Thoracic aorta (tissue), 2 donors: ENCODE data around the gene RMRP. TPM values are rescaled to one million over a fixed set of nuclear protein-coding genes. Genes with fewer than 3 reads are reported as not detected.

Experiments
- ATAC-seq: fragments of 150-250 bp; one replicate; pipeline ENCODE4 v1.8.0; 2017; ENCODE audit warnings: low read depth; ENCODE audit not compliant: insufficient number of reproducible peaks, low FRiP score
- DNase-seq: peaks from one replicate; pipeline ENCODE4 v3.0.0-alpha.2; 2020; ENCODE audit warnings: low spot score
- H3K27ac ChIP-seq, 2 donors: fragments of 200-600 bp; sonication (generic); 1 replicate in 1 of 2; 2 replicates in 1 of 2; pipeline ENCODE4 v1.5.1; 2016; ENCODE audit warnings: mild to moderate bottlenecking in 2 of 2, moderate library complexity in 2 of 2
- H3K27me3 ChIP-seq: fragments of 200-600 bp; sonication (generic); replicated peaks from 2 replicates; pipeline ENCODE4 v1.6.0; 2016; ENCODE audit warnings: mild to moderate bottlenecking; ENCODE audit not compliant: insufficient read depth
- H3K36me3 ChIP-seq: fragments of 200-600 bp; sonication (generic); one replicate; pipeline ENCODE4 v1.5.1; 2016
- H3K4me1 ChIP-seq, 2 donors: fragments of 200-600 bp; sonication (generic); 1 replicate in 1 of 2; 2 replicates in 1 of 2; pipeline versions ENCODE4 v1.5.1 to v1.6.0; 2016; ENCODE audit warnings: low read depth in 2 of 2, mild to moderate bottlenecking in 1 of 2; ENCODE audit not compliant: control insufficient read depth in 1 of 2
- H3K4me3 ChIP-seq: fragments of 200-600 bp; sonication (generic); 2 replicates; pipeline ENCODE4 v1.5.1; 2016; ENCODE audit warnings: mild to moderate bottlenecking
- H3K9me3 ChIP-seq: fragments of 200-600 bp; sonication (generic); 2 replicates; pipeline ENCODE4 v1.5.1; 2016
- CTCF ChIP-seq: fragments of 200-600 bp; sonication (generic); IDR thresholded peaks from one replicate; pipeline ENCODE4 v1.5.1; 2019; ENCODE audit warnings: antibody characterized with exemption
- total RNA-seq, 2 donors: library from RNA; depleted of rRNA; stranded (reverse); fragments of >200 nt; gene quantifications; one replicate each; pipeline versions ENCODE4 v1.1.0 to v1.2.3, GENCODE V29; 2016

The RMRP gene
- total RNA-seq, 2 donors from 2014 or later: 1,550 to 5,543 TPM

- H3K27ac ChIP-seq: peak overlapping the region; percentile 63 to 100
Observed at GRCh38 chr9:35679766-35680330, 22.0 kb upstream of the RMRP start.

GRCh38 chr9:35679091-35679490 lies 21.3 kb upstream of the RMRP start:
- H3K9me3 ChIP-seq: no peaks in the 10 kb centered on the region
- peak overlapping the region; percentile 63 to 100 for H3K27ac ChIP-seq
- no peak for TF ChIP-seq CTCF
- no peak for ATAC-seq
- peaks cover 12 to 64% of the 10 kb centered on the region in 2 donors for H3K4me1 ChIP-seq
- no peak for DNase-seq
- H3K27me3 ChIP-seq: no peaks in the 10 kb centered on the region
- H3K4me3 ChIP-seq: no peak overlapping the region
- peaks cover 23% of the 10 kb centered on the region for H3K36me3 ChIP-seq

More at GRCh38 chr9:35679766-35680330, 22.0 kb upstream of the RMRP start:
- DNase-seq: no peak
- peak; percentile 14 for ATAC-seq
- no peaks in the 10 kb centered on the region for H3K9me3 ChIP-seq
- no peaks in the 10 kb centered on the region for H3K27me3 ChIP-seq
- H3K4me3 ChIP-seq: no peak overlapping the region
- TF ChIP-seq CTCF: no peak
- H3K36me3 ChIP-seq: peaks cover 31% of the 10 kb centered on the region
- peaks cover 15 to 66% of the 10 kb centered on the region in 2 donors for H3K4me1 ChIP-seq

GRCh38 chr9:35675732-35676392 lies 18.0 kb upstream of the RMRP start:
- H3K9me3 ChIP-seq: no peaks in the 10 kb centered on the region
- peak overlapping the region; percentile 76 for H3K4me3 ChIP-seq
- DNase-seq (no peak), ATAC-seq (no peak)
- no peaks in the 10 kb centered on the region for H3K36me3 ChIP-seq
- no peaks in the 10 kb centered on the region for H3K27me3 ChIP-seq
- H3K4me1 ChIP-seq: peaks cover 15 to 49% of the 10 kb centered on the region in 2 donors
- no peak for TF ChIP-seq CTCF
- peak overlapping the region in 1 of 2 donors; percentile 6 for H3K27ac ChIP-seq

- no peaks in the 10 kb centered on the region for H3K36me3 ChIP-seq
- ATAC-seq (no peak), DNase-seq (no peak)
- no peaks in the 10 kb centered on the region for H3K27me3 ChIP-seq
- H3K4me1 ChIP-seq: peaks cover 15 to 43% of the 10 kb centered on the region in 2 donors
- no peak for TF ChIP-seq CTCF
- H3K27ac ChIP-seq: no peak overlapping the region
- H3K4me3 ChIP-seq: peak overlapping the region; percentile 76
- no peaks in the 10 kb centered on the region for H3K9me3 ChIP-seq
Observed at GRCh38 chr9:35675204-35675603, 17.4 kb upstream of the RMRP start.

- peaks cover 15 to 40% of the 10 kb centered on the region in 2 donors for H3K4me1 ChIP-seq
- TF ChIP-seq CTCF: no peak
- ATAC-seq (no peak), DNase-seq (no peak)
- no peaks in the 10 kb centered on the region for H3K27me3 ChIP-seq
- peak overlapping the region in 1 of 2 donors; percentile 14 for H3K27ac ChIP-seq
- H3K4me3 ChIP-seq: no peak overlapping the region
- no peaks in the 10 kb centered on the region for H3K36me3 ChIP-seq
- no peaks in the 10 kb centered on the region for H3K9me3 ChIP-seq
Observed at GRCh38 chr9:35674025-35674361, 16.2 kb upstream of the RMRP start.
